DND-41 (cell line): ENCODE data around the gene ANKS1A.
"Not testable (repeated sequence)": the region's sequence is repeated elsewhere in the genome, so short reads cannot be mapped to it uniquely, and the experiment has no call there.

Experiments used
- ATAC-seq: fragments of 200-7000 bp; cut with Tn5 transposase; 3 replicates; pipeline ENCODE4 v1.9.1; 2021; ENCODE audit warnings: low read depth; ENCODE audit not compliant: insufficient read depth
- DNase-seq: peaks from one replicate; pipeline ENCODE4 v3.0.0-alpha.2; 2020
- H2AFZ ChIP-seq: 2 replicates; pipeline ENCODE4 v1.6.0; 2012; ENCODE audit warnings: low read depth, low read length
- H3K27ac ChIP-seq: 2 replicates; pipeline ENCODE4 v1.5.1; 2012; ENCODE audit warnings: low read length, inconsistent platforms
- H3K27me3 ChIP-seq: fragments of 200-600 bp; sonication (generic); 2 replicates; pipeline ENCODE4 v1.6.0; 2012; ENCODE audit warnings: low read length, mild to moderate bottlenecking, inconsistent platforms; ENCODE audit not compliant: insufficient read depth, poor library complexity
- H3K36me3 ChIP-seq: 2 replicates; pipeline ENCODE4 v1.5.1; 2012; ENCODE audit warnings: low read length, inconsistent platforms; ENCODE audit not compliant: insufficient read depth
- H3K4me1 ChIP-seq: 2 replicates; pipeline ENCODE4 v1.5.1; 2012; ENCODE audit warnings: mild to moderate bottlenecking, low read length; ENCODE audit not compliant: insufficient read depth
- H3K4me2 ChIP-seq: 2 replicates; pipeline ENCODE4 v1.6.0; 2012; ENCODE audit warnings: mild to moderate bottlenecking, moderate library complexity, low read length, inconsistent platforms; ENCODE audit not compliant: insufficient read depth
- H3K4me3 ChIP-seq, 2 experiments: fragments of 200-600 bp in 1 of 2; shearing (Covaris generic) in 1 of 2; 2 replicates each; pipeline ENCODE4 v1.5.1; 2012 to 2016; ENCODE audit warnings: inconsistent platforms in 2 of 2, low read length in 2 of 2, mild to moderate bottlenecking in 2 of 2, low read depth in 1 of 2, moderate library complexity in 1 of 2
- H3K79me2 ChIP-seq: 2 replicates; pipeline ENCODE4 v1.6.0; 2012; ENCODE audit warnings: low read length, inconsistent platforms; ENCODE audit not compliant: insufficient read depth
- H3K9ac ChIP-seq: 2 replicates; pipeline ENCODE4 v1.6.0; 2012; ENCODE audit warnings: low read depth, mild to moderate bottlenecking, inconsistent platforms, low read length, moderate library complexity
- H3K9me3 ChIP-seq: 2 replicates; pipeline ENCODE4 v1.5.1; 2012; ENCODE audit warnings: low read length, moderate library complexity, mild to moderate bottlenecking, inconsistent platforms; ENCODE audit not compliant: insufficient read depth, severe bottlenecking
- H4K20me1 ChIP-seq: 2 replicates; pipeline ENCODE4 v1.6.0; 2012; ENCODE audit warnings: low read length; ENCODE audit not compliant: insufficient read depth
- CTCF ChIP-seq: IDR thresholded peaks from 2 replicates; pipeline ENCODE4 v1.5.1; 2012; ENCODE audit warnings: borderline replicate concordance, low read length, moderate library complexity, mild to moderate bottlenecking; ENCODE audit not compliant: poor library complexity, severe bottlenecking; ENCODE audit errors: extremely low read depth
- EZH2 ChIP-seq: IDR thresholded peaks from 3 replicates; pipeline ENCODE4 v1.6.1; 2012; ENCODE audit warnings: borderline replicate concordance, low read depth, mild to moderate bottlenecking, moderate library complexity, low read length, inconsistent platforms; ENCODE audit not compliant: severe bottlenecking

The ANKS1A gene

GRCh38 chr6:34993213-34993612 is 104.2 kb downstream of the ANKS1A start:
- TF ChIP-seq CTCF (no peak), EZH2 (no peak)
- DNase-seq: no peak
- no peak for ATAC-seq

GRCh38 chr6:34994693-34995092 is 105.6 kb downstream of the ANKS1A start:
- no peak for DNase-seq
- Histone ChIP-seq H3K4me3 (no peak overlapping the region), H3K27ac (no peak overlapping the region), H3K9me3 (no peaks in the 10 kb centered on the region), H3K4me1 (no peaks in the 10 kb centered on the region), H3K9ac (no peak overlapping the region), H4K20me1 (no peaks in the 10 kb centered on the region), H3K27me3 (no peaks in the 10 kb centered on the region), H3K4me2 (no peak overlapping the region), H3K36me3 (peaks cover 35% of the 10 kb centered on the region), H3K79me2 (no peaks in the 10 kb centered on the region), H2AFZ (no peak overlapping the region)
- no peak for TF ChIP-seq EZH2
- no peak for TF ChIP-seq CTCF
- ATAC-seq: no peak

More at GRCh38 chr6:34993213-34993612, 104.2 kb downstream of the ANKS1A start:
- H3K4me3 ChIP-seq: no peak overlapping the region
- no peaks in the 10 kb centered on the region for H3K79me2 ChIP-seq
- H3K4me1 ChIP-seq: no peaks in the 10 kb centered on the region
- no peak overlapping the region for H3K27ac ChIP-seq
- H3K27me3 ChIP-seq: no peaks in the 10 kb centered on the region
- peaks cover 35% of the 10 kb centered on the region for H3K36me3 ChIP-seq
- H4K20me1 ChIP-seq: no peaks in the 10 kb centered on the region
- no peak overlapping the region for H2AFZ ChIP-seq
- H3K9me3 ChIP-seq: no peaks in the 10 kb centered on the region
- H3K4me2 ChIP-seq: no peak overlapping the region
- H3K9ac ChIP-seq: no peak overlapping the region

- peaks cover 12% of the 10 kb centered on the region for H3K36me3 ChIP-seq
- H3K4me3 ChIP-seq, H3K4me1 ChIP-seq, H3K9ac ChIP-seq, H3K4me2 ChIP-seq, H3K9me3 ChIP-seq, H4K20me1 ChIP-seq, ATAC-seq, H2AFZ ChIP-seq, DNase-seq, H3K27ac ChIP-seq, H3K79me2 ChIP-seq, H3K27me3 ChIP-seq: not testable (repeated sequence)
These were observed 109.4 kb downstream of the ANKS1A start for GRCh38 chr6:34998417-34998816.

GRCh38 chr6:34999153-34999552 is 110.1 kb downstream of the ANKS1A start:
- not testable (repeated sequence) for DNase-seq, H3K79me2 ChIP-seq, H4K20me1 ChIP-seq, H3K4me1 ChIP-seq, H3K4me3 ChIP-seq, H3K9me3 ChIP-seq, H3K27ac ChIP-seq, H3K27me3 ChIP-seq, ATAC-seq, H2AFZ ChIP-seq, H3K9ac ChIP-seq, H3K4me2 ChIP-seq
- peaks cover 10% of the 10 kb centered on the region for H3K36me3 ChIP-seq

- not testable (repeated sequence) for H3K9me3 ChIP-seq, H4K20me1 ChIP-seq, H3K9ac ChIP-seq, H3K4me2 ChIP-seq, H3K36me3 ChIP-seq, H3K27ac ChIP-seq, H3K27me3 ChIP-seq, H3K4me3 ChIP-seq, ATAC-seq, H3K4me1 ChIP-seq, H2AFZ ChIP-seq, H3K79me2 ChIP-seq, DNase-seq
These were observed 110.9 kb downstream of the ANKS1A start for GRCh38 chr6:34999962-35000361.

DNA sequence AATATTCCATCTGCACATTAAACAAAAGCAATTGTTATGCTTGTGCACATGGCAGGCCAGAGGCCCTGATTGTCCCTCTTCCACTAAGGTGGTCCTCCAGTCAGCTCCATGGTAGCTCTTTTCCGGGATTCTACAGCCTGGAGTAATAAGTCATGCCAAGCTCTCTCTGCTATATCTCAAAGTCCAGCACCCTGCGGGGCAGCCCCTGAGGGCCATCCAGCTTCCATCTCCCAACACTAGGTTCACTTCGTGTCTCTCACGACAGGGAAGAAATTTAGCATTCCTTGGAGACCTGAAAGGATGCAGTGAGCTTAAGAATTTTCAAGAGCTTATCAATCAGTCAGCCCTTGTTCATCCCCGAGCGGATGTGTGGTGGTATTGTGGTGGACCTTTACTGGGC is 112.3 kb downstream of the ANKS1A start:
- DNase-seq, H3K9me3 ChIP-seq, H3K4me1 ChIP-seq, H3K79me2 ChIP-seq, ATAC-seq, H3K27me3 ChIP-seq, H3K4me3 ChIP-seq, H3K36me3 ChIP-seq, H2AFZ ChIP-seq, H3K9ac ChIP-seq, H3K4me2 ChIP-seq, H3K27ac ChIP-seq, H4K20me1 ChIP-seq: not testable (repeated sequence)

- H3K4me1 ChIP-seq, ATAC-seq, DNase-seq: not testable (repeated sequence)
These were observed 115.0 kb downstream of the ANKS1A start for GRCh38 chr6:35003886-35004530.

More at GRCh38 chr6:35003886-35004530, 115.0 kb downstream of the ANKS1A start:
- not testable (repeated sequence) for H3K27me3 ChIP-seq, H3K9ac ChIP-seq, H2AFZ ChIP-seq, H3K4me2 ChIP-seq, H3K4me3 ChIP-seq, H3K36me3 ChIP-seq, H3K27ac ChIP-seq, H3K9me3 ChIP-seq, H4K20me1 ChIP-seq, H3K79me2 ChIP-seq
